ENCODE results near the gene FYB1.

- TF ChIP-seq CTCF (IDR thresholded peaks at IDR 0.05; ENCODE audit: insufficient read depth, low read length) (no peak), POLR2AphosphoS5 (IDR thresholded peaks at IDR 0.05; ENCODE audit: low read depth) (no peak), GABPA (IDR thresholded peaks at IDR 0.05; ENCODE audit: low read depth) (no peak), REST (IDR thresholded peaks at IDR 0.05; ENCODE audit: insufficient replicate concordance, low read depth) (no peak), SPI1 (IDR thresholded peaks at IDR 0.05; ENCODE audit: borderline replicate concordance, low read depth) (no peak)
Observed at GRCh38 chr5:39186722-39187539, 32.4 kb downstream of the FYB1 start.

All from HL-60 (cell line).